Astrocyte (in vitro differentiated cells and primary cell): ENCODE results near the gene JAM3. TPM values are rescaled to one million over a fixed set of nuclear protein-coding genes. Genes with fewer than 3 reads are reported as not detected.

Experiments used
- DNase-seq: peaks from one replicate; pipeline ENCODE4 v3.0.0-alpha.2; 2010; ENCODE audit warnings: low read depth
- FAIRE-seq: peaks from 2 replicates; lab custom pipeline; 2011; peaks lifted over from hg19 to GRCh38; lab: Jason Lieb, UNC
- H2AFZ ChIP-seq: 2 replicates; pipeline ENCODE4 v1.6.0; 2012; ENCODE audit warnings: low read depth, low read length, inconsistent platforms
- H3K27ac ChIP-seq: 2 replicates; pipeline ENCODE4 v1.5.1; 2011; ENCODE audit warnings: low read depth, low read length, inconsistent platforms
- H3K27me3 ChIP-seq: 2 replicates; pipeline ENCODE4 v1.6.0; 2011; ENCODE audit warnings: low read length, inconsistent platforms; ENCODE audit not compliant: insufficient read depth
- H3K36me3 ChIP-seq: 2 replicates; pipeline ENCODE4 v1.5.1; 2011; ENCODE audit warnings: low read length, inconsistent platforms; ENCODE audit not compliant: insufficient read depth
- H3K4me1 ChIP-seq: 2 replicates; pipeline ENCODE4 v1.5.1; 2011; ENCODE audit warnings: low read length, inconsistent platforms; ENCODE audit not compliant: insufficient read depth
- H3K4me2 ChIP-seq: 2 replicates; pipeline ENCODE4 v1.6.0; 2012; ENCODE audit warnings: low read length, inconsistent platforms
- H3K4me3 ChIP-seq: 2 replicates; pipeline ENCODE4 v1.5.1; 2011; ENCODE audit warnings: low read depth, mild to moderate bottlenecking, low read length, inconsistent platforms; ENCODE audit not compliant: insufficient read depth
- H3K79me2 ChIP-seq: 2 replicates; pipeline ENCODE4 v1.6.0; 2012; ENCODE audit warnings: mild to moderate bottlenecking, low read length, inconsistent platforms; ENCODE audit not compliant: insufficient read depth
- H3K9ac ChIP-seq: 2 replicates; pipeline ENCODE4 v1.6.0; 2012; ENCODE audit warnings: mild to moderate bottlenecking, low read length, inconsistent platforms
- H3K9me3 ChIP-seq: 2 replicates; pipeline ENCODE4 v1.5.1; 2012; ENCODE audit warnings: low read depth, mild to moderate bottlenecking, low read length, inconsistent platforms; ENCODE audit not compliant: insufficient read depth
- H4K20me1 ChIP-seq: 2 replicates; pipeline ENCODE4 v1.6.0; 2012; ENCODE audit warnings: low read length, inconsistent platforms; ENCODE audit not compliant: insufficient read depth
- H3K27ac Mint-ChIP-seq: one replicate; pipeline ENCODE4 v1.8.0; 2021; ENCODE audit warnings: mild to moderate bottlenecking, mixed read lengths; ENCODE audit not compliant: unreplicated experiment
- H3K27me3 Mint-ChIP-seq: one replicate; pipeline ENCODE4 v1.8.0; 2021; ENCODE audit warnings: low read depth, mixed read lengths; ENCODE audit not compliant: unreplicated experiment
- H3K36me3 Mint-ChIP-seq: one replicate; pipeline ENCODE4 v1.8.0; 2021; ENCODE audit warnings: low read depth, mixed read lengths; ENCODE audit not compliant: unreplicated experiment
- H3K4me1 Mint-ChIP-seq: one replicate; pipeline ENCODE4 v1.8.0; 2021; ENCODE audit warnings: low read depth, mixed read lengths; ENCODE audit not compliant: unreplicated experiment
- H3K4me3 Mint-ChIP-seq: one replicate; pipeline ENCODE4 v1.8.0; 2021; ENCODE audit warnings: mild to moderate bottlenecking, moderate library complexity, mixed read lengths; ENCODE audit not compliant: unreplicated experiment
- H3K9me3 Mint-ChIP-seq: one replicate; pipeline ENCODE4 v1.8.0; 2021; ENCODE audit warnings: mild to moderate bottlenecking, mixed read lengths; ENCODE audit not compliant: unreplicated experiment
- CTCF ChIP-seq: IDR thresholded peaks from 2 replicates; pipeline ENCODE4 v1.5.1; 2011; ENCODE audit warnings: low read depth, mild to moderate bottlenecking, inconsistent platforms, low read length, moderate library complexity; ENCODE audit not compliant: insufficient read depth
- EZH2 ChIP-seq: IDR thresholded peaks from 2 replicates; pipeline ENCODE4 v1.6.1; 2012; ENCODE audit warnings: mild to moderate bottlenecking, low read length, inconsistent platforms; ENCODE audit not compliant: insufficient read depth
- total RNA-seq: library from RNA; stranded (reverse); gene quantifications from 2 replicates; pipeline ENCODE4 v1.2.1, GENCODE V29; 2021

Gene JAM3
- total RNA-seq, 1 donor from 2014 or later = 88.3 TPM

- no peak overlapping the region for H3K27ac ChIP-seq
- H3K27ac Mint-ChIP-seq = no peak overlapping the region
Measured at GRCh38 chr11:134070342-134070845, 1.5 kb downstream of the JAM3 start.

GRCh38 chr11:134071306-134071705 lies 2.4 kb downstream of the JAM3 start:
- FAIRE-seq (no peak), DNase-seq (no peak)
- peaks cover 14% of the 10 kb centered on the region for H3K4me1 ChIP-seq
- H4K20me1 ChIP-seq = peaks cover 44% of the 10 kb centered on the region
- Mint-ChIP-seq H3K4me3 (peak overlapping the region; percentile 23), H3K9me3 (no peaks in the 10 kb centered on the region), H3K36me3 (no peaks in the 10 kb centered on the region), H3K27ac (no peak overlapping the region), H3K4me1 (peaks cover 34% of the 10 kb centered on the region), H3K27me3 (peaks cover 3% of the 10 kb centered on the region)
- no peak for TF ChIP-seq EZH2
- TF ChIP-seq CTCF = no peak
- H2AFZ ChIP-seq = no peak overlapping the region
- H3K9ac ChIP-seq = no peak overlapping the region
- H3K4me3 ChIP-seq = no peak overlapping the region
- H3K9me3 ChIP-seq = no peaks in the 10 kb centered on the region
- H3K79me2 ChIP-seq = peaks cover 65% of the 10 kb centered on the region
- no peaks in the 10 kb centered on the region for H3K36me3 ChIP-seq
- H3K27ac ChIP-seq = no peak overlapping the region
- H3K27me3 ChIP-seq = peaks cover 3% of the 10 kb centered on the region
- H3K4me2 ChIP-seq = no peak overlapping the region

More at GRCh38 chr11:134070342-134070845, 1.5 kb downstream of the JAM3 start:
- DNase-seq (no peak), FAIRE-seq (no peak)
- Histone ChIP-seq H2AFZ (no peak overlapping the region), H3K9ac (peak overlapping the region; percentile 85), H3K4me1 (peaks cover 14% of the 10 kb centered on the region), H3K4me3 (peak overlapping the region; percentile 82), H3K4me2 (peak overlapping the region; percentile 88), H3K27me3 (peaks cover 3% of the 10 kb centered on the region), H3K36me3 (no peaks in the 10 kb centered on the region), H3K9me3 (no peaks in the 10 kb centered on the region), H4K20me1 (peaks cover 40% of the 10 kb centered on the region), H3K79me2 (peaks cover 59% of the 10 kb centered on the region)
- Mint-ChIP-seq H3K4me3 (peak overlapping the region; percentile 87), H3K36me3 (no peaks in the 10 kb centered on the region), H3K4me1 (peaks cover 34% of the 10 kb centered on the region), H3K9me3 (no peaks in the 10 kb centered on the region), H3K27me3 (peaks cover 8% of the 10 kb centered on the region)
- no peak for TF ChIP-seq CTCF
- TF ChIP-seq EZH2 = no peak

- FAIRE-seq (no peak), DNase-seq (no peak)
- TF ChIP-seq EZH2 (no peak), CTCF (peak; percentile 19)
- H3K9me3 ChIP-seq = no peaks in the 10 kb centered on the region
- peaks cover 44% of the 10 kb centered on the region for H4K20me1 ChIP-seq
- Mint-ChIP-seq H3K27ac (no peak overlapping the region), H3K36me3 (no peaks in the 10 kb centered on the region), H3K9me3 (no peaks in the 10 kb centered on the region), H3K4me1 (peaks cover 34% of the 10 kb centered on the region), H3K4me3 (no peak overlapping the region), H3K27me3 (peaks cover 3% of the 10 kb centered on the region)
- H3K4me3 ChIP-seq = no peak overlapping the region
- H3K36me3 ChIP-seq = no peaks in the 10 kb centered on the region
- peaks cover 14% of the 10 kb centered on the region for H3K4me1 ChIP-seq
- H3K9ac ChIP-seq = no peak overlapping the region
- no peak overlapping the region for H2AFZ ChIP-seq
- H3K27me3 ChIP-seq = peaks cover 3% of the 10 kb centered on the region
- peaks cover 71% of the 10 kb centered on the region for H3K79me2 ChIP-seq
- no peak overlapping the region for H3K4me2 ChIP-seq
- no peak overlapping the region for H3K27ac ChIP-seq
Measured at GRCh38 chr11:134071766-134072402, 3.0 kb downstream of the JAM3 start.
